Endothelial cell of hepatic sinusoid (primary cell): Measurements from ENCODE around the gene KCP.

Source experiments
- in situ Hi-C: cut with HindIII; loops from 2 replicates; pipeline ENCODE4 v1.10.0; 2017; ENCODE audit warnings: low sequenced_read_pairs

The KCP gene

GRCh38 chr7:128844777-128845311, 65.7 kb downstream of the KCP start:
- in situ Hi-C loops: no loop called here

DNA sequence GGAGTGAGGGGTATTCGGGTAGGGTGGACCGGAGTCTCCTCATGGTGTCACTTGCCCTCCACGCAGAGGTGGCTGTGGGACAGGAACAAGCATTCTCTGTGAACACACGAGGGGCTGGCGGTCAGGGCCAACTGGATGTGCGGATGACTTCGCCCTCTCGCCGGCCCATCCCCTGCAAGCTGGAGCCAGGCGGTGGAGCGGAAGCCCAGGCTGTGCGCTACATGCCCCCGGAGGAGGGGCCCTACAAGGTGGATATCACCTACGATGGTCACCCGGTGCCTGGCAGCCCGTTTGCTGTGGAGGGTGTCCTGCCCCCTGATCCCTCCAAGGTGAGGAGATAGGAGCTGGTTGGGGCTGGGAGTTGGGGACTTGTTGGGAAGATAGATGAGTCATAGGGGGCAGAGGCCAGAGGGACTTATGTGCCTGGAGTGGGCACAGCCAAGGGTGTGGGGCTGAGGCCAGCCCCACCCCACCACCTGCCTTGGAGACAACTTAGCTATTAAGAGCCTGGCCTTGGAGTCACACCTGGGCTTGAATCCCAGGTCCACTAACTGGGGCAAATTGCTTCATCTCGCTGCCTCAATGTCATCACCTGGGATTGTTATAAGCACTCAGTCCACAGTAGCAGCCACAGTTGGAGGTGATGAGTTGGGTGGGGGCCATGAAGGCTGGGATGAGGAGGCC, 66.4 kb downstream of the KCP start:
- in situ Hi-C loops: no loop called here

DNA sequence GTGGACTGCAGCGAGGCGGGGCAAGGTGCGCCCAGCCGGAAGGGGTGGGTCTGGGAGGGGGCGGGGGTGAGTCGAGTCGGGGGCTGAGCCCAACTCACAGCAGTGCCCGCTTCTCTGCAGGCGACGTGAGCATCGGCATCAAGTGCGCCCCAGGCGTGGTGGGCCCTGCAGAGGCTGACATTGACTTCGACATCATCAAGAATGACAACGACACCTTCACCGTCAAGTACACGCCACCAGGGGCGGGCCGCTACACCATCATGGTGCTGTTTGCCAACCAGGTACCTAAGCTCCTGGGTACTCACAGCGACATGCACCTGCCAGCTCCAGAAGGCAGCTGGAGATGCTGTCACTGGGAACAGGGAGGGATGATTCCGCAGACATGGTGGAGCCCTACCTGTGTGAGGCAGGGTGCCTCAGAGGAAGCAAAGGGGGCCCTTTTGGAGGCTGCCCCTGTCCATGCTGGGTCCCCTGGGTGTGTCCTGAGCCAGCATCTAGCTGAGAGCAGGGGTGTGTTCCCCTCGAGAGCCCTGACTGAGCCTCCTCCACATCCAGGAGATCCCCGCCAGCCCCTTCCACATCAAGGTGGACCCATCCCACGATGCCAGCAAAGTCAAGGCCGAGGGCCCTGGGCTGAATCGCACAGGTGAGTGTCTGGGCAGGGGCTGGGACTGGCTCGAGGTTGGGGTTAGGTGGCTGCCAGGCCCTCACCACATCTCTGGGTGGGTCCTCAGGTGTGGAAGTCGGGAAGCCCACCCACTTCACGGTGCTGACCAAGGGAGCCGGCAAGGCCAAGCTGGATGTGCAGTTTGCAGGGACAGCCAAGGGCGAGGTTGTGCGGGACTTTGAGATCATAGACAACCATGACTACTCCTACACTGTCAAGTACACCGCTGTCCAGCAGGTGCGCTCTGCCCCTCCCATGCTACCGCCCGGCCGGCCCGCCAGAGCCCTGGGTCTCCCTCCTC, 67.6 kb downstream of the KCP start:
- in situ Hi-C loops: no loop called here

GRCh38 chr7:128841921-128842673, 68.4 kb downstream of the KCP start:
- in situ Hi-C loops: no loop called here

- in situ Hi-C loops: no loop called here
Observed at GRCh38 chr7:128841171-128841690, 69.3 kb downstream of the KCP start.

- in situ Hi-C loops: no loop called here
Observed at GRCh38 chr7:128840326-128841170, 70.0 kb downstream of the KCP start.

GRCh38 chr7:128839751-128840177, 70.7 kb downstream of the KCP start:
- in situ Hi-C loops: no loop called here

GRCh38 chr7:128838981-128839731, 71.4 kb downstream of the KCP start:
- in situ Hi-C loops: no loop called here

GRCh38 chr7:128838109-128838779, 72.3 kb downstream of the KCP start:
- in situ Hi-C loops: no loop called here

DNA sequence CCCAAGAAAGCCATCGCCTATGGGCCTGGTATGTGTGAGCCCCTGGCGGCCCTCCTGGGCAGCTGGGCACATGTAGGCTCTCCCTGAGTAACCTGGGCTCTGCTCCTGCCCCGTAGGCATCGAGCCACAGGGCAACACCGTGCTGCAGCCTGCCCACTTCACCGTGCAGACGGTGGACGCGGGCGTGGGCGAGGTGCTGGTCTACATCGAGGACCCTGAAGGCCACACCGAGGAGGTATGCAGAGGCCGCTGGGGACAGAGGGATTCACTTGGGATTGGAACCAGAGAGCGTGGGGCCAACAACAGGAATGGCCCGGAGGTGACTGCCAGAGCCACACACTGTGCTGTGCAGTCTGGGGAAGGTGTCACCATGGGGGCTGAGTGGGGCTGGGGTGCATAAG, 73.0 kb downstream of the KCP start:
- in situ Hi-C loops: no loop called here

- in situ Hi-C loops: no loop called here
Observed at GRCh38 chr7:128836729-128837348, 73.7 kb downstream of the KCP start.

- in situ Hi-C loops: no loop called here
Observed at GRCh38 chr7:128835790-128836641, 74.5 kb downstream of the KCP start.

GRCh38 chr7:128835231-128835751, 75.2 kb downstream of the KCP start:
- in situ Hi-C loops: no loop called here

DNA sequence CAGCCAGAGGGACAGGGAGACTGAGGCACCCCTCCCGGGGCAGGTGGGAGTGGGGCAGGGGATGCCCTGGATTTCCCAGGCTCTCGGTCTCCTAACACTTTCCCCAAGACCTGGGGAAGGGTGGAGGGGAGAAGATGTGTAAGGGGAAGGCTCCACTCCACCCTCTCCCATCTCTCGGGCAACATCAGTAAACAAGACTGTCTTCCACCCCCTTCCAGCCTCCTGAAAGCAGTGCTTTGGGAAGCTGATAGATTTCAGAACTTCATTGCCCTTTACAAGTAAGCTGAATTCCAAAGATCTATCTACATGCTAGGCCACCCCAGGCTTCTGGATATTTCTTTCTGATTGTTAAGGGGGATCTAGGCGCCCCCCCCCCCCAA, 76.6 kb downstream of the KCP start:
- in situ Hi-C loops: no loop called here

DNA sequence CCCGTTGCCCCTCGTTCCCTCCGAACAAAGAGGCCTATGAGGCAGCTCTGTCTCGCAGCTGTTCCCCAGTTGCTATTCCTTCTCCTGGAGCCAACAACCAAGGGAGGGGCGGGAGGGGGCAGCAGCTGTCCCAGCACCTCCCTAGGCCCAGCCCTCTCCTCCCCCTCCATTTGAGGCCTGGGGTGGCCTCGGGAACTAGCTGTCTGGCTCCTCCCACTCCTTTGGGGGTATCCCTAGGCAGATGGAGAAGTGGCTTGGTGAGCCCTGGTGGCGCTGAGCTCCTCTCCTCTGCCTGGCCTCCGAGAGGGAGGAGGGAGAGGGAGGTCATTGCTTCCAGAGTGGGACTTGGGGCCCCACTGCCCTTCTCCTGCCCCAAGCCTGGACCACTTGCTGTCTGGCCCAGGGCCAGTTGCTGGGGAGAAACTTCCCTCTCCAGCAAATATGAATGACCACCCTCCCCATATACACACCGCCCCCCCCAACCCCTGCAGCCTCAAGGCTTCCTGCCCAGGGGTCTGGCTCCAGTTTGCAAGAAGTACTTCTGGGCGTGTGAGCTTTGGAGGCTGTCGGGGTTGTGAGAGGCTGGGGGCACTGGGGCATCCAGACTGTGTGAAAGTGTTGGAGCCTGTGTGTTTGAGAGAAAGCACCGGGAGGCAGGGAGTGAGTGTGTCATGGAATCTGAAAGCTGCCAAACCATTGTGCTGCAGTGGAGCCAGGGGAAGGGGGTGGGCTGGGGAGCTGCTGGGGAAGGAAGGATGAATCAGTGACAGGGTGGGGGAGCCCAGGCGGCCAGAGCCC, 77.2 kb downstream of the KCP start:
- in situ Hi-C loops: no loop called here

GRCh38 chr7:128832880-128833147, 77.7 kb downstream of the KCP start:
- in situ Hi-C loops: no loop called here
